Fibroblast of skin of right quadriceps (primary cell): ENCODE measurements around the gene SLC7A5.
A peak's percentile ranks its signal among the peaks of the same experiment; 100 is the strongest.
"Not testable (repeated sequence)": the region's sequence is repeated elsewhere in the genome, so short reads cannot be mapped to it uniquely, and the experiment has no call there.

Experiments
- DNase-seq: peaks from one replicate; pipeline ENCODE4 v3.0.0-alpha.2; 2013

Gene SLC7A5

DNA sequence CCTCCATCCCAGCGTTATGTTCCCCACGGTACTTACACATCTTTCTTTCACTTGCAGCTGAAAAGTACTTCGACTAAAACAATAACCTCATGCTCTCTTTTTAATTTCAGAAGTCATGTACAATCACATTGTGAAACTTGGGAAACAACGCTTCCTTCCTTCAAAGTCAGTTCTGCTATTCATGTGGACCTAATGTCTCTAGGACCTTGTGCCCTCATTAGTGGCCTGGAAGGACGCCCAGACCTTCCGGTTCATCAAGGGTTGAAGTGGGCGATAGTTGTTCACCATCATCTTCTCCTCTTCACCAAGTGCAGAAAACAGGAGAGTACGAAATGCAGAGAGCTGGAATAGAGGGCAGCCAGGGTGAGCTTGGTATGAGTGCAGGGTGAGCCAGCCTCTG lies 18.6 kb upstream of the SLC7A5 start:
- not testable (repeated sequence) for DNase-seq

DNA sequence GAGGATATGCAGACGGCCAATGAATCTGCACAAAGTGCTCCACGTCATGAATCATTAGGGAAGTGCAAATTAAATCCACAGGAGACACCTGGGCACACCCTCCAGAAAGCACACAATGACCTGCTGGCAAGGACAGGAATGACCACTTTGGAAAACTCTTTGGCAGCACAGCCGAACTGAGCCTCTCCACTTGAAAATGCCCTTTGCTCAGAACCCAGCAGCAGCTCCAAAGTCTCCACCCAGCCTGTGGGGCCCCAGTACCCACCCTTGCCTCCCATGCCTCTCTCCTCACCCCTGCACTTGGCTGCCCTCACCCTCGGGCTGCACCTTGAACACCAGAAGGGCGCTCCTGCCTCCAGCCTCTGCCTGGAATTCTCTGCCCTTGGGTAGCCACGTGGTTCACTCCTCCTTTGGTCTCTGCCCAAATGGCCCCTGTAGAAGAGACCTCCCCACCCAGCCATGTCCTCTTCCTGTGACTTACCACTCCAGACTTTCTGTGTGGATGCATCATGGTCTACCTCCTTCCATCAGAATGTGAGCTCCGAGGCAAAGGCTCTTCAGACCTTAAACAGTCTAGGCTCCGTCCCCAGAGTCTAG lies 16.2 kb upstream of the SLC7A5 start:
- DNase-seq, result not testable (repeated sequence)

DNA sequence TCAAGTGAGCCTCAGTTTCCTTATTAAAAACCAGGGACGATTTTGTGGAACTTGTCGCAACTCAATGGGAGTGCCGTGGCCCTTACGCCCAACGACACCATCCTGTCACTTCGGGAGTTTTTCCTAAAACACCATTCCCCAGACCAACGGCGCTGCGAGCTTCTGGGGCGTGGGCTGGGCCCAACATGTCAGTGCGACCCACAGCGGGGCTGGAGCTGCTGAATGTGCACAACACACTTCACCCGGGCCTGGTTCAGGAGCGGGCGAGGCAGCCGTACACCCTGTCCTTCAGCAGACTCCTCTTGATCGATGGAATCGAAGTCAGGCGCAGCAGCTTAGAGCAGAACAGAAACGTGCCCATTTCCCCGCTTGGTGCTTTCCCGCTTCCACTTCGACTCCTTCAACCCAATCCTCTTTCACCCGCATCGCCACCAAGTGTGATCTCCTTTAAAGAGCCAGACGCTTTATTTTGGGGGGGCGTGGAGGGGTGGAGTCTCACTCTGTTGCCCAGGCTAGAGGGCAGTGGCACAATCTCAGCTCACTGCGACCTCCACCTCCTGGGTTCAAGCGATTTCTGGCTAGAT lies 13.2 kb upstream of the SLC7A5 start:
- no peak for DNase-seq

DNA sequence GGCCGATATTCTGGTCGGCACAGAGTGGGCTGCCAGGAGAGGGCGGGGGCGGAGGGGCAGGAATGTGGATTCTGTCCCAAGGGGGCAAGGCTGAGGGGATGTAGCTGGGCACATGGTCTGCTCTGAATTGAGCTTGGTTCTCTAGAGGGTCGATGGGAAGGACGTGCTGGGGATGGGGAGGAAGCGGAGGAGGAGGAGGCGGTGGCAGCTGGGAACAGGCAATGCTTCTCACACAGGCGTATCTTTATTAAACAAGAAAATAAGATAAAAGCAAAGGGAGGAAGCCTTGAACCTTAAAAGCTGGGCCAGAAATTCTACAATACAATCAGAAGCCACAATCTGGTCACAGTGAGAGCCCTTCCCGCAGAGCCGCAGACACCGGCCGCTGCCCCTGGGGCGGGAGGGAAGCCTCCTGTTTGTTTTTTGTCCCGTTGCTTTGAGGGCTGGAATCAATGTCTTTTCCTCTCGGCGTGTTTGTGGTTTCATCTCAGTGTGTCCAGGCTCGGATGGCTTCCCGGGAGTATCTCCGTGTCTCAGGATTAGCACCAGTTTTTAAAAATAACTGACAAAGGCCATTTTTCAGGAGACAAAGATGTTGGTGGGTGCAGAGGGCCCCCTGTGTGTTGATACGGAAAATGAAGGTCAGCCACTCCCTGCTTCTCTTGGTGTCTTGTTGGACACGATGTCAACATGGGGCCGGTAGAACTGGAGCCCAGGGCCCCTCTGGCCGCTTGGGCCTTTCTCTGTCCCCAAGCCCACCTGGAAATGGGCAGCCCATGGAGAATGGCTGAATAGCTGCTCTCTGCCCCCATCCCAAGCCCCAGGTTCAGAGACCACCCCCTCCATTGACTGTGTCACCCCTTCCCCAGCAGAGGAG lies 12.3 kb upstream of the SLC7A5 start:
- DNase-seq, result no peak

DNA sequence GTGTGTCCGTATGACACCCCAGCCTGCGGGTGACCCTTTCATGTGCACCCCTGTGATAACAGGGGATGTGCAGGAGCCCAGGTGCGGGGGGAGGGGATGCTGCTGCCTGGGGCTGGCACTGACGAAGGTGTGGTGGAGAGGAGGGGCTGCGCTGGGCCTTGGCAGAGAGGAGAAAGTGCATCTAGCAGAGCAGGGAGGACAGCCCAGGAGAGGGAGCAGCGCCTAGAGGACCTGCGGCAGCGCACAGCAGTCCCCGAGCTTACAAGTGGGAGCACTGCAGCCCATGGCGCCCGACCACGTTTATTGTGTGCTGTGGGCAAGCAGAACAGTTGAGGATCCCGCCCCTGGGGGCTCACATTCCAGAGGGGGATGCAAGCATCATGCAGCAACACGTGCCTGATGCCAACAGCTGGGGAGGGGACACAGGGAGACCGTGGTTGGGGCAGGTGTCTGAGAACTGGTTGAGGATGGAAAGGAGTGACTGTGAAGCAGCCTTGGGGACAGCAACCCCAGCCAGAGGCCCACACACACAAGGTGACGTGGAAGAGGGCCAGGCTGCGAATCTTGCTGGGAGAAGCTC lies 10.9 kb upstream of the SLC7A5 start:
- no peak for DNase-seq

DNA sequence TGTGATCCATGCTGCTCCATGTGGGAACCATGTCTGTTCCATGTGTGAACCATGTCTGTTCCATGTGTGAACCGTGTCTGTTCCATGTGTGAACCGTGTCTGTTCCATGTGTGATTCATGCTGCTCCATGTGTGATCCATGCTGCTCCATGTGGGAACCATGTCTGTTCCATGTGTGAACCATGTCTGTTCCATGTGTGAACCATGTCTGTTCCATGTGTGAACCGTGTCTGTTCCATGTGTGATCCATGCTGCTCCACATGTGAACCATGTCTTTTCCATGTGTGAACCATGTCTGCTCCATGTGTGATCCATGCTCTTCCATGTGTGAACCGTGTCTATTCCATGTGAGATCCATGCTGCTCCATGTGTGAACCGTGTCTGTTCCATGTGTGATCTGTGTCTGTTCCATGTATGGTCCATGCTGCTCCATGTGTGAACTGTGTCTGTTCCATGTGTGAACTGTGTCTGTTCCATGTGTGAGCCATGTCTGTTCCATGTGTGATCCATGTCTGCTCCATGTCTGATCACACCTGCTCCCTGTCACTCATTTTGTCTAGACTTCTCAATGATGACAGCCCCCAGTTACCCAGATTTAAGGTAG lies 10.2 kb upstream of the SLC7A5 start:
- not testable (repeated sequence) for DNase-seq

DNA sequence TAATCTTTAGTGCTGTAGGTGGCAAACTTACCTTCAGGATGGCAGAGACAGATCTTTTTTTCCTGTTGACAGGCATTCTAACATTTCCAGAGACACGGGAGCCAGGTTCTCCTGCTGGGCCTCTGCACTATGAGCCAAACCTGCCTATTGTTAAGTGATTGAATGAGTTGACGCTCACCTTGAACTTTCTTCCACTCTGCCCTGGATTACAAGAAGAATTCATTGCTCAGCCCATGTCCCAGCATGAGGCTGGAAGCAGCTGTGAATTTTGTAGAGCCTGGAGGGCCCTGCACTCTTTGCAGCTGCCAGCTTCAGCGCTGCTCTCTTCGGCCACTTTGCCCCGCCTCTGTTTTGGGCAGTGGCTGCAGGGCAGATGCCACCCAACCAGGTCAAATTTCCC lies 9.4 kb upstream of the SLC7A5 start:
- DNase-seq, result no peak

DNA sequence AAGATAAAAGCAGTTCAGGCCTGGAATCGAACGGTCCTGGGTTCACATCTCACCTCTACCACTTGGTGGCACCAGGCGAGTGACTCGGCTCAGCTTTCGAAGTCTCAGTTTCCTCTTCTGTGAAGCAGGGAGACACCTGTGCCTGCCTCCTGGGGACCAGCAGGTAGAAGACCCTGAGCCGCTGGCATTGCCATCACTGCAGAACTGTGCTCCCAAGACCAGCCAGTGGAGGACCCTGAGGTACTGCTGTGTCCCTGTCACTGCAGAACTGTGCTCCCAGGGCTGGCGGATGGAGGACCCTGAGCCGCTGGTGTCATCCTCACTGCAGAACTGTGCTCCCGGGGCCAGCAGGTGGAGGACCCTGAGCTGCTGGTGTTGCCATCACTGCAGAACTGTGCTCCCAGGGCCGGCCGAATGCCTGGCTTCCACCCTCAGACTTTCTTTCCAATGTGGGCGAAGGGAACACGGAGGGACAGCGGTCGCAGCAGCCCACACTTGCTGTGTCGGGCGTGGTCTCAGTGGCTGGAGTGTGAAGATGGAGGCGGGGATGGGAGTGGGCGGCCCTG lies 8.7 kb upstream of the SLC7A5 start:
- DNase-seq, result no peak

DNA sequence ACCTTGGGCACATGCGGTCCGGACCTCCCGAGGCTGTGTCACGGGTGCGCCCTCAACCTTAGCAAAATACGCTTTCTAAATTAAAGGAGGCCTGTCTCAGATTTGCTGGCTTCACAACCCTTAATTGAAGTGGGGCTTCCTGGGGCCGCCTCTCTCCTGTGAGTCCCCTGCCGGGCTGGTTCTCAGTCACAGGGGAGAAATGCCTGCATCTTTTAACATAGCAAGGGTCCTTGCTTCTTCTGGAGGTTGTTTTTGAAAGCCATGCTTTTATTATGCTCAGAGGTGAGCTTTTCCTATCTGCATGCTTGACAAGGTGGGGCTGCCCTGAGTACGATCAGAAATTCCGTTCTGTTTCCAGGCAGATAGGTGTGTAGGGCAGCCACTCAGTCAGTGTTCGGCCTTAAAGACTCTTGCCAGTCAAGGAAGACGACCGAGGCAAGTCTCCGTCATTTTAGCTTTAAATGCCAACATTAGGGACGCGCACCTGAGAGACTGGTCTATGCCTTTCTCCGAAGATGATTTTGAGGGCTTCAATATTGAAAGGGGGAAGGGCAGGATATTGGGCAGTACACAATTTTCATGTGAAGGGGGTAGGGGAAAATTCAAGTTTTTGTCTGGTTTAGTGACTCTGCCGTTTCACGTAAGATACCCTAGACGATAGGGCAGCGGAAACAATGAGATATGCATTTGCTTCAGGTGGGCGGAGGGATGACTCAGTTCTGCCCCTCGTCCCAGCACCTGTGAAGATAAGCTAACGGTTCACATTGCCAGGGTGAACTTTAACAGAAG lies 5.5 kb upstream of the SLC7A5 start:
- DNase-seq, result no peak

DNA sequence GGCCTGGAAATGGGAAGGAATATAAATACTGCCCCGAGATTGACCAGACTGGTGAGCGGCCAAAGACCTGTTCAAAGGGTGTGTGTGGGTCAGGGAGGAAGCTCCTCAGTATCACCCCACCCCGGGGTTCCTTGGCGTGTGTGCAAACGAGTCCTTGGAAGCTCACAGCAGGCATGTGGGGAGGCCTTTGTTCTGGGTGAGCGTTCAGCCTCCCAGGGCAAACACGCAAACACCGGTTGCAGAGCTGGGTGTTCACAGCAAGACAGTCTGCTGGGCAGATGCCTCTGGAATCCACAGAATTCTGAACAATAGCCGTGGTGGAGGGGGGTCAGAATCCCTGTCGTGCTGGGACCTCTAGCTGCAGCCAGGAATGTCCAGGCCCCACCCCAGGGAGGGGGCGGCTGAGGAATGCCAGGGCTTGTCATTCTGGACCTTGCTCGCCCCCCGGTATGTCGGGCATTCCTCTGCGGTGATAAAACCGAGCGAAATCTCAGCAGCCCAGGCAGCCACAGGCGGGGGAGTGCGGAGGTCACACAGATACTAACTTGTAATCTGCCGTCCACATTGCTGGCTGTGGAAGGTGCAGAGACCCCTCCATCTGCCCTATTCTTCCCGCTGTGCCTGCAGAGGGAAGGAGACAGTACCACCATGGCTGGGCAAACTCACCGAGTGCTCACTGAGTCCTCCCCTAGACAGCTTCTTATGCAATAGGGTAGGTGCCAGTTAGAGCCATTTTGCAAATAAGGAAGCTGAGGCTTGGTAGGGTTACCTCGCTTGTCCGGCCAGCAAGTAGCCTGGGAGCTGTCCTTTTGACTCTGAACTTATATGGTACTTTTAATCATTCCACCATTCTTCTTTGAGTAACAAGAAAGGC lies 1.3 kb upstream of the SLC7A5 start:
- peak; percentile 89 for DNase-seq

DNA sequence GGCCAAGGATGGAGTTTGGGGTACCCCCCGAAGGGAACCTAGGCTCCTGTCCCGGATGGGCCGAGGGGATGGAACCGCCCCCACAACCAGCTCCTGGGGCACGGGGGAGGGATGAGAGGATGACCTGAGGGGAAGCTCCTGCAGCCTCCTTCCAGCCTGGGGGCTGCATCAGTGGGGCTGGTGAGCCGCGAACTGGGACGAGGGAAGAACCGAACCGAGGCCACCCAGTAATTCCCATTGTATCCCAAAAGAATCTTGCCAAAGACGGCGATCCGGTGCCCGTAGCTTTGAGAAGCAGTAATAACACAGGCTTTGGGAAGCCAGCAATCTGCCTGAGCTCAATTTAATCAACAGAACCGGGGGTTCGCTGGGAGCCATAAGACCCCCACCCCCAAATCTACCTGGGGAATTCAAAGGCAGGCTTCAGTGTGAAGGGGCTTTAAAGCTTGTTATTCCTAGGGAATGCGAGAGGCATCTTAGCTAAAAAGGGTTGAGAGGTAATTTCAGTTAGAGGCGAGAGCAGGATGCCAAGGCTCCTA lies 641 bp upstream of the SLC7A5 start:
- not testable (repeated sequence) for DNase-seq

DNA sequence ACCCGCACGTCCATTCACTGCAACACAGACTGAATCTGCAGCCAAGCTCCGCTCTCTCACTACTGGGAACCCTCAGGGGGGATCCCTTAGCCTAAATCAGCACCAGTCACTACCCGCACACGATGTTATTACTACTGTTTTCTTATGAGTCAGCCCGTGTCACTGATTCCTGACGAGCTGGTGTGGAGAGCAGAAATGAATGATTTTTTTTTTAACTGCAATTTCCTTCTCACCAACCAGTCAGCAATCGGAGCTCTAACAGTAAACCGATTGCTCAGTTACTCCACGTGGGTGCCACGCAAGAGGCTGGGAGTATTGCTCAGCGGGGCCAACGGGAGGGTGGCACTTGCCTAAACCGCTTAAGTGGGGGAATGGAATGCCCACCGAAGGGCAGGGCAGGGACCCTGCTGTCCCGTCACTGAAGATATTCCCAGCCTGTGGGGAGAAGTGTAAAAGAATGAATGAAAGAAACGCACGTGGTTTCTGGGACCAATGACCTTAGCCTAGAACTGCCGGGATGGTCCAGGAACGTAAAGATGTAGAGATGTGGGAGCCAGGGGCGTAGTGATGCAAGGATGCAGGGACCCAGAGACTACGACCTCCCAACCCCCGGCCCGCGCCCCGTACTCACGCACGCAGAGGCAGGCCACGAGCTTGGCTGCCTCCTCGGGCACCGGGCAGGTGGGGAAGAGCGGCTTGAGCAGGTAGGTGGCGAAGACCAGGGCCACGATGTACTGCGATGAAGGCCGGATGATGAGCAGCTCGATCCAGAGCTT lies 865 bp downstream of the SLC7A5 start:
- peak; percentile 90 for DNase-seq

DNA sequence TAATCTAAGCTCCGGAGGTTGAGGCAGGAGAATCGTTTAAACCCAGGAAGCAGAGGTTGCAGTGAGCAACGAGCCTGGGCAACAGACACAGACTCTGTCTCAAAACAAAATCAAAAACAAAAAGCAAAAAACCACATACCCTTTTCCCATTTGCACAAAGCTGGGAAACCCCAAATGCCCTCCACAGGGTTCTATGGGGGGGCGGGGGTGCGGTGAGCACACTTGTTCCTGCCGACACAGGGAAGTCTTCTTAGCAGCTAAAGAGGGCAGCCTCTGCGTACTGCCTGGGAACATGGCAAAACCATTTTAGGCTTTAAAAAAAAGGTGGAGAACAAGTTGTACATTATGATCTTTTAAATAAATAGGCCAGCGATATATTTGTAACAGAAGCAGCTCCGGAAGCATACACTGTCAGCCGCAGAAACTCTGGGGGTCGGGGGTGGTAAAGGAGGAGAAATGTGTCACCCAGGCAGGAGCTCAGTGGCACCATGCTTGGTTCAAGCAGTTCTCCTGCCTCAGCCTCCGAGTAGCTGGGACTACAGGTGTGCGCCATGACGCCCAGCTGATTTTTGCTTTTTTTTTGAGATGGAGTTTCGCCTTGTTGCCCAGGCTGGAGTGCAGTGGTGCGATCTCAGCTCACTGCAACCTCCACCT lies 3.3 kb downstream of the SLC7A5 start:
- DNase-seq, result not testable (repeated sequence)

DNA sequence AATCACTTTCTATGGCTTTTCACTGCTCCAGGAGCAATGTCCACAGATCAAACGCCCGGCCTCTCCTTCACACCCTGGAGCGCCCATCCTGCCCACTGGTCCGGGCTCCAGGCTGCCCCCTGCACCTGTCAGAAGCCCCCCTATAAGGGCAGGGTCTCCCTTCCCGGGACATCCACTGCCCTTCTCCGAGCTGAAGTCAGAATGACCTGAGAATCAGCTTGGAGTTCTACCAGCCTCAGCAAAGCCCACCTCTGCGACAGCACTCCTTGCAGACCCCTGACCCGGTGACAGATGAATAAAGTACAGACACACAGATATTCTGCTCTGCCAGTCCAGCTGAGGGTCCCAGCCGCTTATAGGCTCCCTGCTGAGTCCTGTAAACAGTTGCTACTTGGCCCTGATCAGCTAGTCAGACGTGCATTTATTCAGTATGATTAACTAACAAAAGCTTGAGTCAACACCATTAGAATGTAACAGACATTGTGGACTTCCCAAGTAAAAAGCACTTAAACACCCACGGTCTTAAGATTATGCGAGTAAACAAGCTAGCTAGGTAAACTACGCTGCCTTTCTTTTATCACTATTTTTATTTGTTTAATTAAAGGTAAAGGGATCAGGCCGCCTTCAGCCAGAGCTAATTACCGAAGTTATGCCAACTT lies 4.8 kb downstream of the SLC7A5 start:
- no peak for DNase-seq

DNA sequence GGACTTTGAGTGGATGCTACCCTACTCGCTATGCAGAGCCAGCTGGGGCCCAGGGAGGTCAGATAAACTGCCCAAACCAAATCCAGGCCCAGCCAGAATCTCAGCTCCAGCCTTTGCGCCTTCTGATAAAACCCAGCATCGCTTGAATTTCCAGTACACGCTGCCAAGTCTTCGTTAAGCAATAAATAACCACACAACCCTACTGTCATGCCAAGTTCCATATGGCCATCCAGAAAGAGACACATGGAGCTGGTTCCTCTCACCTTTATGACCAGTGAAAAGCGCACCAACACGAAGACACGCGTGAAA lies 6.0 kb downstream of the SLC7A5 start:
- not testable (repeated sequence) for DNase-seq

DNA sequence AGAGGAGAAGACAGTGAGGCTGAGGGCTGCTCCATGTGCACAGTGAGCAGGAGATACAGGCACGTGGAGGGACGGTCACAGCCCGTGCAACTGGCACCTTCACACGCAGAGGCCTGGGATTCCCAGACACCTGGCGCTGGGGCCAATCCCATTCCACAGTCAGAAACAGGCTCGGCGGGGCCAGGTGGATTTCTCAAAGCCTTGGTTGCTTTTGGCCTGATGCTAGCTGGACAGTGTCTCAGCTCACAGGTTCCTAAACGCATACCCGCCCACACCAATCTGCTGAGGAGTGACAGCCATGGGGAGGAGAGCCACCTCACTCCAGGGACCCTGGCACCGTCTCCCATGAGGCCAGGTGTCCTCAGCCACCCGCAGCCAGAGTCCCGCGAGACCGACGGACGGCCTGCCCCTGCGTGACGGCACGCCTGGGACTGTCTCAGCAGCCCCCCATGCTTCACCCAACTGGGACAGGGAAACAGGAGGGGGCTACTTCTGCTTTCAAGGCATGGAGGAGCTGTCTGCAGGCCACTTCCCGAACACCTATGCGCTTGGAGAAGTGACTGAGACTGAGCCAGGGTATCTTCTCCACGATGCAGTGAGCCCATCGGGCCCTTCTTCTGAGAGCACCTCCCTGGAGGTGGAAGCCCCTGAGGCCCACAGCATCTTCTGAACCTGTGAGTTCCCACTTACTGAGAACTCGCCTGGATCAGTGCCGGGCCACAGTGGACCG lies 6.5 kb downstream of the SLC7A5 start:
- not testable (repeated sequence) for DNase-seq

DNA sequence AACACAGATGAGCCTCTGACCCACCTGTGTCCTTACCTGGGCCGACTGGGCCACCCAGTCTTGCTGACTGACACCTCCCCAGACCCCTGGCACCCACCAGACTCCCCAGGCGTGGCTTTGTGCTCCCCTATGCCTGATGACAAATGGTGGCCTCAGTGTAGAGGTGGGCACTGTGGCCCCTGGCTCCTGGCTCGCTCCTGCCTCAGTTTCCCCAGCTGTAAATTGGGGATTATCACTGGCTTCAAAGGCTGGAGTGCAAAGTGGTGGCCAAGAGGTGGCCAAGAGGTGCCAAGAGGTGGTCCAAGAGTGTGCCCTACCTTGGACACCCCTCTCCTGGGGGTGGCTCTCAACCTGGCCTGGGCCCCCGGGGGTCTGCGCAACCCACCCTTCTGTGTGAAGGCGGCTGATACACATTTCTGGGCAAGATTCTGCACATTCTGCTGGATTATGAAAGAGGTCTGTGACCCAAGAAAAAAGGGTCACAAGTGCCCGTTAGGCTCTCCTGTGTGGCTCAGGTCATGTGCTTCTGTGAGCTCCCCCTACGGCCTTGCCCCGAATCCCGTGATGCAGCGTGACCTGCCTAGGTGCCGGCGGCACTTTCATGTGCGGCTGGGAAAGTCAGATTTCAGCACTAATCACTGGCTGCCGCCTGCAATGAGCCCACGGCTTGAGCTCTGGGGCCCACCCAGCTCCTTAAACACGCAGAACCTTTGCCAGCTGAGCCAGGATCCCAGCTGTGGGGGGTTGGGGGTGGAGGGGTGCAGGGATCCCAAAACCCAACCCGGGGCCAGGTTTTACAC lies 7.8 kb downstream of the SLC7A5 start:
- DNase-seq, result not testable (repeated sequence)
